Thoracic aorta (tissue), 2 donors: ENCODE data around the gene OVCA2. TPM values are rescaled to one million over a fixed set of nuclear protein-coding genes. Genes with fewer than 3 reads are reported as not detected.

Source experiments
- ATAC-seq: fragments of 150-250 bp; one replicate; pipeline ENCODE4 v1.8.0; 2017; ENCODE audit warnings: low read depth; ENCODE audit not compliant: insufficient number of reproducible peaks, low FRiP score
- DNase-seq: peaks from one replicate; pipeline ENCODE4 v3.0.0-alpha.2; 2020; ENCODE audit warnings: low spot score
- H3K27ac ChIP-seq, 2 donors: fragments of 200-600 bp; sonication (generic); 1 replicate in 1 of 2; 2 replicates in 1 of 2; pipeline ENCODE4 v1.5.1; 2016; ENCODE audit warnings: mild to moderate bottlenecking in 2 of 2, moderate library complexity in 2 of 2
- H3K27me3 ChIP-seq: fragments of 200-600 bp; sonication (generic); replicated peaks from 2 replicates; pipeline ENCODE4 v1.6.0; 2016; ENCODE audit warnings: mild to moderate bottlenecking; ENCODE audit not compliant: insufficient read depth
- H3K36me3 ChIP-seq: fragments of 200-600 bp; sonication (generic); one replicate; pipeline ENCODE4 v1.5.1; 2016
- H3K4me1 ChIP-seq, 2 donors: fragments of 200-600 bp; sonication (generic); 1 replicate in 1 of 2; 2 replicates in 1 of 2; pipeline versions ENCODE4 v1.5.1 to v1.6.0; 2016; ENCODE audit warnings: low read depth in 2 of 2, mild to moderate bottlenecking in 1 of 2; ENCODE audit not compliant: control insufficient read depth in 1 of 2
- H3K4me3 ChIP-seq: fragments of 200-600 bp; sonication (generic); 2 replicates; pipeline ENCODE4 v1.5.1; 2016; ENCODE audit warnings: mild to moderate bottlenecking
- H3K9me3 ChIP-seq: fragments of 200-600 bp; sonication (generic); 2 replicates; pipeline ENCODE4 v1.5.1; 2016
- total RNA-seq, 2 donors: library from RNA; depleted of rRNA; stranded (reverse); fragments of >200 nt; gene quantifications; one replicate each; pipeline versions ENCODE4 v1.1.0 to v1.2.3, GENCODE V29; 2016
- TF ChIP-seq, protein P1 (sequence below): fragments of 200-600 bp; sonication (generic); IDR thresholded peaks from one replicate; pipeline ENCODE4 v1.5.1; 2019; ENCODE audit warnings: antibody characterized with exemption

OVCA2 gene
- total RNA-seq, 2 donors from 2014 or later = 44.1 to 46.6 TPM

DNA sequence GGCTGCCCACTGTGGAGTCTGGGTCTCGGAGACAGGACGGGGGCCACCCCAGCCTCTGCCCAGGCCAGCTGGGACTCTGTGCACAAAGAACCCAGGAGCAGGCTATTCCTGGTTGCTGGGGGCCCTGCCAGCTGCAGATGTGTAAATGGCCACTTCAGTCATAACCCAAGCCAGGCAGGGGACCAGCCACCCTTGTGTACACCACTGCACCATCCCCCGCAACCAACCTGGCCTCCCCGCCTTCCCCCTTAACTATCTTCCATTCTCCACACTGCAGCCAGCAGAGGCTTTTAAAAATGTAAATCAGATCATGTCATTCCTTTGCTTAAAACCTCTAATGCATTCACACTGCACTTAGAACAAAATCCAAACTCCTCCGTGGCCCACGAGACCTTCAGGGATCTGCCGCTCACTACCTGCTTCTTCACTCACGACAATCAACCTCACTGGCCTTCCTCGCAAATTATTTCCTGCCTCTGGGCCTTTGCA is 45.0 kb upstream of the OVCA2 start:
- no peak for ATAC-seq
- no peaks in the 10 kb centered on the region for H3K27me3 ChIP-seq
- H3K9me3 ChIP-seq = no peaks in the 10 kb centered on the region
- no peak overlapping the region for H3K4me3 ChIP-seq
- TF ChIP-seq, protein P1, sequence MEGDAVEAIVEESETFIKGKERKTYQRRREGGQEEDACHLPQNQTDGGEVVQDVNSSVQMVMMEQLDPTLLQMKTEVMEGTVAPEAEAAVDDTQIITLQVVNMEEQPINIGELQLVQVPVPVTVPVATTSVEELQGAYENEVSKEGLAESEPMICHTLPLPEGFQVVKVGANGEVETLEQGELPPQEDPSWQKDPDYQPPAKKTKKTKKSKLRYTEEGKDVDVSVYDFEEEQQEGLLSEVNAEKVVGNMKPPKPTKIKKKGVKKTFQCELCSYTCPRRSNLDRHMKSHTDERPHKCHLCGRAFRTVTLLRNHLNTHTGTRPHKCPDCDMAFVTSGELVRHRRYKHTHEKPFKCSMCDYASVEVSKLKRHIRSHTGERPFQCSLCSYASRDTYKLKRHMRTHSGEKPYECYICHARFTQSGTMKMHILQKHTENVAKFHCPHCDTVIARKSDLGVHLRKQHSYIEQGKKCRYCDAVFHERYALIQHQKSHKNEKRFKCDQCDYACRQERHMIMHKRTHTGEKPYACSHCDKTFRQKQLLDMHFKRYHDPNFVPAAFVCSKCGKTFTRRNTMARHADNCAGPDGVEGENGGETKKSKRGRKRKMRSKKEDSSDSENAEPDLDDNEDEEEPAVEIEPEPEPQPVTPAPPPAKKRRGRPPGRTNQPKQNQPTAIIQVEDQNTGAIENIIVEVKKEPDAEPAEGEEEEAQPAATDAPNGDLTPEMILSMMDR = no peak
- H3K27ac ChIP-seq = no peak overlapping the region
- H3K4me1 ChIP-seq = peaks cover 26 to 40% of the 10 kb centered on the region in 2 donors
- DNase-seq = no peak
- H3K36me3 ChIP-seq = no peaks in the 10 kb centered on the region

DNA sequence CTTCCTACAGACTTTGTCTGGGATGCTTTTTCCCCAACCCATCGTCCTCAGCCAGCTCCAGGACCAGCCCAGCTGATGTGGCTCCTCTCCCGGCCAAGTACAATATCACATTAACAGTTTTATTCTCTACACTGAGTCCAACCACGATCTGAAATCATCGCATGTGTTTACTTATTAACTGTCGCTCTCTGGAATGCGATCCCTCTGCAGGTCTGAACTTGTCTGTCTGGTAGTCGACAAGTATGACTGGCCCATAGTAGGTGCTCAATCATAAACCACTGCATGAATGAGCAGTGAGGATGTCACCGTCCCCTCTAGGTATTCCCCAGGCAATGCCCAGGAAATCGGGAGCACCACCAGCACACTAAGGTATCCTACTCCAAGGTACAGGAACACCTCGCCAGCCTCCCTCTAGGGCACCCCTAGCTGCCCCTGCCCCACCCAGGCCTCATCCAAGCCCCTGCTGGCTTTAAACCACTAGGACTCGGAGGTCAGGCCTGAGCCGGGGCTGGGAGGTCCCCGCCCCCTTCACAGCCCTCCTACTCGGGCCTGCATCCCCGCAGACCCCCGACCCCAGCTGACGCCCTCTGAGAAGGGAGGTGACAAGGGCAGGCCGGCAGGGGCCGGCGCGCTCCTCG is 44.4 kb upstream of the OVCA2 start:
- DNase-seq = no peak
- H3K4me3 ChIP-seq = peak overlapping the region; percentile 79

DNA sequence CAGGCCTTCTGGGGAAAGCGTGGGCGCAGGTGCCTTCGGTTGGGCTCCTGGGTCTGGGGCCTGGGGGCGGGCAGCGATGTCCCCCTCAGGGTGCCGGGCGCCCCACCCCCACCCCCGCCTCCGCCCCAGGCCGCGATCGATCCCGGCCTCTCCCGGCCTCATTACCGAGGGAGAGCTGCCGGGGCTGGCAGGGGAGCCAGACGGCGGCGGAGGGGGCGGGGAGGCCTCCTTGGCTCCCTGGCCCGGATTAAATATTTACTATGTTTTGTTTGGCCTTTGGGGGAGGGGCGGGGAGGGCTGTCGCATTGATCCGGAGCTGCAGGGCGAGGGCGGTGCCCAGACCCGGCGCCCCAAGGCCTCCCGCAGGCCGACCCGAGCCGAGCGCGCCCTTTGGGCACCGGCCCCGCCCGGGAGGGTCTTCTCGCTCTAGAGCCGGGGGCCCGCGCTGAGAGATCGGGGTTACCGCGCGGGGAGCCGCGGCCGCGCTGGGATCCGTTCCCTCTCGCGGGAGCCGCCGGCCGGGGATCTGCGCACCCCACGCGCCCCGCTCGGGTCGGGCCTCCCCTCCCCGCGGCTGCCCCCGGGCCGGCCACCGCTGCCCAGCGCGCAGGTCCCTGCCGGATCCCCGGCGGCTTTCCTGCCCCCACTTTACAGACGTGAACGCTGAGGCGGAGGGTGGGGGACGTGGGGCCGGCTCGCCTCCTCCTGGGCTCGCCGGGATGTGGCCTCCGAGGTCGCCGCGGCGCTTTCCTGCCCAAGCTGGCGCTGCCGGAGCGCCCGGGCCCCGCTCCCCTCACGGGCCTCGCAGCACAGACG is 43.7 kb upstream of the OVCA2 start:
- Histone ChIP-seq H3K27ac (peak overlapping the region in 1 of 2 donors; percentile 21), H3K36me3 (no peaks in the 10 kb centered on the region), H3K4me1 (peaks cover 26 to 40% of the 10 kb centered on the region in 2 donors), H3K27me3 (no peaks in the 10 kb centered on the region), H3K9me3 (no peaks in the 10 kb centered on the region), H3K4me3 (peak overlapping the region; percentile 79)
- ATAC-seq = no peak
- no peak for DNase-seq
- TF ChIP-seq, protein P1 = no peak

More for the DNA sequence above, 44.4 kb upstream of the OVCA2 start:
- TF ChIP-seq, protein P1 = no peak
- Histone ChIP-seq H3K4me1 (peaks cover 26 to 40% of the 10 kb centered on the region in 2 donors), H3K9me3 (no peaks in the 10 kb centered on the region), H3K27ac (no peak overlapping the region), H3K36me3 (no peaks in the 10 kb centered on the region), H3K27me3 (no peaks in the 10 kb centered on the region)
- no peak for ATAC-seq

DNA sequence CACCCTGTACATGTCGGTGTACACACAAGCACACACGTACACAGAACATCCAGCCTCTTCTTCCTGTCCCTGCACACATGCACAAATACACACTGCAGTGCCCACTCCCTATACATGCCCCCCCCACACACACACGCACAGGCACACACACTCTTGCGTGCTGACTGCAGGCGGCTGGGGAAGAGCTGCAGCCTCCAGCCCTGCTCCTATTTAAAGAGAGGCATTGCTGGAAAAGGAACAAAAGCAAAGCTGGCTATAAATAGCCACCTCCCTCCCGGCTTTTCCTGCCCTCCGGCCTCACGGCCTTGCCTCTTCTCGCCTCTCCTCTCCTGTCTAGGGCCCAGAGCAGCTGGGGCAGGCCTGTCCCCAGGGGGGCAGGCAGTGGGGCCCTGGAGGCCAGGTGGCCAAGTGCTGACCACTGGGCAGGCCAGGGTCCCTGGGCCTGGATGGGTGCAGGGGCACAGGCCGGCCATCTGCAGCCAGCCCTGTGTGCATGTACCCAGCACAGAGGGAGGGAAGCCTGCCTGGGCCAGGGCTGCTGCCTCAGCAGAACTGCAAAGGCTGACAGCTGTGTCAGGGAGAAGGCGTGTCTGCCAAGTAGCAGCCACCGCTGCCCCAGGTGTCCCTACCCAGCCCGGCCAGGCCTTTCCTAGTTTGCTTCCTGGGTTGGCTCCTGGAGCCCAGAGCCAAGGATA is 42.1 kb upstream of the OVCA2 start:
- H3K9me3 ChIP-seq = no peaks in the 10 kb centered on the region
- H3K27me3 ChIP-seq = no peaks in the 10 kb centered on the region
- TF ChIP-seq, protein P1 = no peak
- no peaks in the 10 kb centered on the region for H3K36me3 ChIP-seq
- ATAC-seq (peak; percentile 46), DNase-seq (no peak)
- peak overlapping the region; percentile 46 for H3K4me3 ChIP-seq
- H3K27ac ChIP-seq = peak overlapping the region; percentile 70 to 74
- peaks cover 26 to 40% of the 10 kb centered on the region in 2 donors for H3K4me1 ChIP-seq
